GM12878 (cell line): ENCODE results near the gene UVSSA. TPM values are rescaled to one million over a fixed set of nuclear protein-coding genes. Genes with fewer than 3 reads are reported as not detected.

Experiments
- ATF2 ChIP-seq: IDR thresholded peaks from 2 replicates; pipeline ENCODE4 v1.6.1; 2012; ENCODE audit warnings: low read length, inconsistent platforms
- EGR1 ChIP-seq, 2 experiments: IDR thresholded peaks; 1 replicate in 1 of 2; 2 replicates in 1 of 2; pipeline ENCODE4 v1.6.1; 2011 to 2012; ENCODE audit warnings: low read depth in 2 of 2, low read length in 2 of 2, borderline replicate concordance in 1 of 2, mild to moderate bottlenecking in 1 of 2, moderate library complexity in 1 of 2
- ELK1 ChIP-seq: IDR thresholded peaks from 2 replicates; pipeline ENCODE4 v1.6.1; 2012; ENCODE audit warnings: low read depth, low read length, improper control_type of control experiment
- FOXK2 ChIP-seq: fragments of 450-650 bp; IDR thresholded peaks from 2 replicates; pipeline ENCODE4 v1.6.1; 2017; ENCODE audit warnings: mild to moderate bottlenecking, moderate library complexity
- HDGF ChIP-seq: fragments of 450-650 bp; IDR thresholded peaks from 2 replicates; pipeline ENCODE4 v1.6.1; 2016; ENCODE audit warnings: antibody characterized with exemption
- IKZF2 ChIP-seq, 2 experiments: fragments of 450-650 bp; IDR thresholded peaks; 2 replicates each; pipeline ENCODE4 v1.6.1; 2017; ENCODE audit warnings: mild to moderate bottlenecking in 2 of 2, moderate library complexity in 2 of 2
- KDM1A ChIP-seq: fragments of 200-600 bp; sonication (generic); IDR thresholded peaks from 2 replicates; pipeline ENCODE4 v1.6.1; 2016; ENCODE audit warnings: borderline replicate concordance
- LARP7 ChIP-seq: fragments of 450-650 bp; IDR thresholded peaks from 2 replicates; pipeline ENCODE4 v1.6.1; 2017; ENCODE audit warnings: mild to moderate bottlenecking
- NFIC ChIP-seq: IDR thresholded peaks from 2 replicates; pipeline ENCODE4 v1.6.1; 2012; ENCODE audit warnings: low read depth, mild to moderate bottlenecking, inconsistent platforms, low read length, moderate library complexity
- SIX5 ChIP-seq: IDR thresholded peaks from 2 replicates; pipeline ENCODE4 v1.6.1; 2011; ENCODE audit warnings: mild to moderate bottlenecking, low read depth, low read length, moderate library complexity; ENCODE audit not compliant: severe bottlenecking
- SREBF1 ChIP-seq: IDR thresholded peaks from 2 replicates; pipeline ENCODE4 v1.6.1; 2012; ENCODE audit warnings: mild to moderate bottlenecking, low read length
- SREBF2 ChIP-seq: IDR thresholded peaks from 2 replicates; pipeline ENCODE4 v1.6.1; 2012; ENCODE audit warnings: mild to moderate bottlenecking, low read length
- ZBTB4 ChIP-seq: fragments of 450-650 bp; formaldehyde crosslinking; IDR thresholded peaks from 2 replicates; pipeline ENCODE4 v1.4.0; 2022; ENCODE audit warnings: mild to moderate bottlenecking, moderate library complexity
- ZNF217 ChIP-seq: fragments of 450-650 bp; IDR thresholded peaks from 2 replicates; pipeline ENCODE4 v1.6.1; 2017; ENCODE audit warnings: antibody characterized with exemption, mild to moderate bottlenecking
- polyA plus RNA-seq, 11 experiments: library from polyadenylated mRNA; depleted of rRNA in 4 of 11; unstranded in 6 of 11; stranded (reverse) in 5 of 11; fragments of >200 nt; fragmentation: Nextera tagmentation in 4 of 11; fragmentation: Illumina TruSeq in 1 of 11; extraction: Ambion mirVana in 4 of 11; extraction: Trizol in 1 of 11; gene quantifications; 1 replicate in 1 of 11; 2 replicates in 10 of 11; pipeline versions ENCODE4 v1.2.1 to v1.2.3, GENCODE V29; 2011 to 2016; ENCODE audit warnings: inconsistent platforms in 2 of 11, missing spikeins in 2 of 11, low read depth in 1 of 11
- total RNA-seq, 4 experiments: library from RNA; depleted of rRNA in 3 of 4; stranded (reverse); fragments of >200 nt in 3 of 4; fragmentation: Illumina TruSeq in 1 of 4; extraction: Trizol in 1 of 4; gene quantifications; 2 replicates each; pipeline versions ENCODE4 v1.2.1 to v1.2.3, GENCODE V29; 2013 to 2021
- TF ChIP-seq, protein P1 (sequence below): IDR thresholded peaks from 2 replicates; pipeline ENCODE4 v1.6.1; 2011; ENCODE audit warnings: borderline replicate concordance, low read depth, mild to moderate bottlenecking, moderate library complexity, low read length; ENCODE audit not compliant: insufficient read depth, poor library complexity, severe bottlenecking
- TF ChIP-seq, protein P2 (sequence below): IDR thresholded peaks from 2 replicates; pipeline ENCODE4 v1.6.1; 2012; ENCODE audit warnings: mild to moderate bottlenecking, low read depth, low read length
- TF ChIP-seq, protein P3 (sequence below): IDR thresholded peaks from 2 replicates; pipeline ENCODE4 v1.6.1; 2011; ENCODE audit warnings: borderline replicate concordance, low read depth, mild to moderate bottlenecking, moderate library complexity, mixed read lengths, low read length; ENCODE audit not compliant: insufficient read depth; ENCODE audit errors: extremely low read length

Gene UVSSA
- total and polyA plus RNA-seq, 10 of the 15 experiments (the other 5 are each of a cell fraction or from before 2014, with no cell fraction given) = 0.34 to 16.8 (median 3.6) TPM

- TF ChIP-seq, protein P1, sequence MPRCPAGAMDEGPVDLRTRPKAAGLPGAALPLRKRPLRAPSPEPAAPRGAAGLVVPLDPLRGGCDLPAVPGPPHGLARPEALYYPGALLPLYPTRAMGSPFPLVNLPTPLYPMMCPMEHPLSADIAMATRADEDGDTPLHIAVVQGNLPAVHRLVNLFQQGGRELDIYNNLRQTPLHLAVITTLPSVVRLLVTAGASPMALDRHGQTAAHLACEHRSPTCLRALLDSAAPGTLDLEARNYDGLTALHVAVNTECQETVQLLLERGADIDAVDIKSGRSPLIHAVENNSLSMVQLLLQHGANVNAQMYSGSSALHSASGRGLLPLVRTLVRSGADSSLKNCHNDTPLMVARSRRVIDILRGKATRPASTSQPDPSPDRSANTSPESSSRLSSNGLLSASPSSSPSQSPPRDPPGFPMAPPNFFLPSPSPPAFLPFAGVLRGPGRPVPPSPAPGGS = no peak
- TF ChIP-seq IKZF2 (IDR thresholded peaks at IDR 0.05) = no peak
- no peak for TF ChIP-seq HDGF
- TF ChIP-seq SIX5 = no peak
- 0 out of 3 replicates have a peak, but pooled peaks of 1 of the 2 experiments have one; percentile 10 for TF ChIP-seq EGR1 (IDR thresholded peaks at IDR 0.05; ENCODE audit: borderline replicate concordance in 1 of 2, low read depth in 2 of 2, low read length in 2 of 2)
- no peak for TF ChIP-seq NFIC
- TF ChIP-seq ELK1 = no peak
- no peak for TF ChIP-seq ZBTB4 (CRISPR knock-in tag)
- TF ChIP-seq SREBF2 = no peak
- TF ChIP-seq FOXK2 = no peak
- no peak for TF ChIP-seq LARP7
- TF ChIP-seq ZNF217 = no peak
- no peak for TF ChIP-seq KDM1A
- TF ChIP-seq SREBF1 = peak; percentile 82
- TF ChIP-seq, protein P2, sequence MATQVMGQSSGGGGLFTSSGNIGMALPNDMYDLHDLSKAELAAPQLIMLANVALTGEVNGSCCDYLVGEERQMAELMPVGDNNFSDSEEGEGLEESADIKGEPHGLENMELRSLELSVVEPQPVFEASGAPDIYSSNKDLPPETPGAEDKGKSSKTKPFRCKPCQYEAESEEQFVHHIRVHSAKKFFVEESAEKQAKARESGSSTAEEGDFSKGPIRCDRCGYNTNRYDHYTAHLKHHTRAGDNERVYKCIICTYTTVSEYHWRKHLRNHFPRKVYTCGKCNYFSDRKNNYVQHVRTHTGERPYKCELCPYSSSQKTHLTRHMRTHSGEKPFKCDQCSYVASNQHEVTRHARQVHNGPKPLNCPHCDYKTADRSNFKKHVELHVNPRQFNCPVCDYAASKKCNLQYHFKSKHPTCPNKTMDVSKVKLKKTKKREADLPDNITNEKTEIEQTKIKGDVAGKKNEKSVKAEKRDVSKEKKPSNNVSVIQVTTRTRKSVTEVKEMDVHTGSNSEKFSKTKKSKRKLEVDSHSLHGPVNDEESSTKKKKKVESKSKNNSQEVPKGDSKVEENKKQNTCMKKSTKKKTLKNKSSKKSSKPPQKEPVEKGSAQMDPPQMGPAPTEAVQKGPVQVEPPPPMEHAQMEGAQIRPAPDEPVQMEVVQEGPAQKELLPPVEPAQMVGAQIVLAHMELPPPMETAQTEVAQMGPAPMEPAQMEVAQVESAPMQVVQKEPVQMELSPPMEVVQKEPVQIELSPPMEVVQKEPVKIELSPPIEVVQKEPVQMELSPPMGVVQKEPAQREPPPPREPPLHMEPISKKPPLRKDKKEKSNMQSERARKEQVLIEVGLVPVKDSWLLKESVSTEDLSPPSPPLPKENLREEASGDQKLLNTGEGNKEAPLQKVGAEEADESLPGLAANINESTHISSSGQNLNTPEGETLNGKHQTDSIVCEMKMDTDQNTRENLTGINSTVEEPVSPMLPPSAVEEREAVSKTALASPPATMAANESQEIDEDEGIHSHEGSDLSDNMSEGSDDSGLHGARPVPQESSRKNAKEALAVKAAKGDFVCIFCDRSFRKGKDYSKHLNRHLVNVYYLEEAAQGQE = peak; percentile 96
- TF ChIP-seq ATF2 = no peak
- TF ChIP-seq, protein P3, sequence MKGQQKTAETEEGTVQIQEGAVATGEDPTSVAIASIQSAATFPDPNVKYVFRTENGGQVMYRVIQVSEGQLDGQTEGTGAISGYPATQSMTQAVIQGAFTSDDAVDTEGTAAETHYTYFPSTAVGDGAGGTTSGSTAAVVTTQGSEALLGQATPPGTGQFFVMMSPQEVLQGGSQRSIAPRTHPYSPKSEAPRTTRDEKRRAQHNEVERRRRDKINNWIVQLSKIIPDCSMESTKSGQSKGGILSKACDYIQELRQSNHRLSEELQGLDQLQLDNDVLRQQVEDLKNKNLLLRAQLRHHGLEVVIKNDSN = no peak
These were observed 63.7 kb downstream of the UVSSA start (continued) for GRCh38 chr4:1410491-1411325.
